HG03025 (cell line): ENCODE measurements around the gene SLC5A2.
"Not testable (repeated sequence)": the region's sequence is repeated elsewhere in the genome, so short reads cannot be mapped to it uniquely, and the experiment has no call there.

Source experiments
- ATAC-seq: cut with Tn5 transposase; IDR thresholded peaks from one replicate; pipeline ENCODE4 v1.9.1; 2021; ENCODE audit warnings: mild to moderate bottlenecking, moderate library complexity; ENCODE audit not compliant: unreplicated experiment, low FRiP score

SLC5A2 gene

GRCh38 chr16:31474773-31475738, 7.9 kb upstream of the SLC5A2 start:
- ATAC-seq, result no peak

GRCh38 chr16:31475946-31476302, 7.0 kb upstream of the SLC5A2 start:
- ATAC-seq, result no peak

GRCh38 chr16:31476303-31477219, 6.4 kb upstream of the SLC5A2 start:
- ATAC-seq, result no peak

- ATAC-seq, result no peak
Observed at GRCh38 chr16:31477220-31478216, 5.4 kb upstream of the SLC5A2 start.

GRCh38 chr16:31478956-31479355, 4.0 kb upstream of the SLC5A2 start:
- ATAC-seq, result no peak

- no peak for ATAC-seq
Observed at GRCh38 chr16:31479751-31480150, 3.2 kb upstream of the SLC5A2 start.

- no peak for ATAC-seq
Observed at GRCh38 chr16:31480851-31481536, 1.9 kb upstream of the SLC5A2 start.

- ATAC-seq, result not testable (repeated sequence)
Observed at GRCh38 chr16:31484048-31484447, 1.1 kb downstream of the SLC5A2 start.

GRCh38 chr16:31484491-31485171, 1.7 kb downstream of the SLC5A2 start:
- no peak for ATAC-seq

- ATAC-seq, result no peak
Observed at GRCh38 chr16:31485571-31485970, 2.6 kb downstream of the SLC5A2 start.

GRCh38 chr16:31486045-31486444, 3.1 kb downstream of the SLC5A2 start:
- ATAC-seq, result no peak

- no peak for ATAC-seq
Observed at GRCh38 chr16:31487071-31487719, 4.3 kb downstream of the SLC5A2 start.

- ATAC-seq, result peak; percentile 83
Observed at GRCh38 chr16:31487720-31488467, 5.0 kb downstream of the SLC5A2 start.

GRCh38 chr16:31488468-31489297, 5.8 kb downstream of the SLC5A2 start:
- no peak for ATAC-seq

GRCh38 chr16:31489298-31489564, 6.3 kb downstream of the SLC5A2 start:
- ATAC-seq, result no peak

GRCh38 chr16:31489616-31490584, 7.0 kb downstream of the SLC5A2 start:
- no peak for ATAC-seq
